HEK293 (cell line): Measurements from ENCODE around the gene CLIC4.
A peak's percentile ranks its signal among the peaks of the same experiment; 100 is the strongest.

Source experiments
- CTCF ChIA-PET: fragments of 350-600 bp; formaldehyde crosslinking; extraction: SDS; loops from one replicate; lab custom pipeline; 2021; ENCODE audit warnings: antibody characterized with exemption; lab: Yijun Ruan, JAX
- POLR2A ChIA-PET: fragments of 300-600 bp; formaldehyde crosslinking; extraction: SDS; loops from one replicate; lab custom pipeline; 2020; ENCODE audit warnings: antibody characterized with exemption, inconsistent platforms; lab: Yijun Ruan, JAX
- H3K27ac ChIP-seq: fragments of 200-500 bp; sonication (Bioruptor generic); 2 replicates; pipeline ENCODE4 v1.5.1; 2014; ENCODE audit warnings: low read depth, low read length, control low read depth, inconsistent platforms; ENCODE audit errors: extremely low read depth
- H3K36me3 ChIP-seq, 2 experiments: fragments of 200-500 bp in 1 of 2; sonication (Bioruptor generic) in 1 of 2; 1 replicate in 1 of 2; 2 replicates in 1 of 2; pipeline ENCODE4 v1.5.1; 2014 to 2017; ENCODE audit warnings: inconsistent platforms in 2 of 2, low read length in 2 of 2; ENCODE audit not compliant: control insufficient read depth in 2 of 2, insufficient read depth in 1 of 2
- H3K4me1 ChIP-seq: fragments of 200-500 bp; sonication (Bioruptor generic); 2 replicates; pipeline ENCODE4 v1.5.1; 2014; ENCODE audit warnings: mild to moderate bottlenecking, low read length, inconsistent platforms; ENCODE audit not compliant: control insufficient read depth, insufficient read depth
- H3K4me3 ChIP-seq: 2 replicates; pipeline ENCODE4 v1.5.1; 2011; ENCODE audit warnings: low read depth, mild to moderate bottlenecking, control low read depth, low read length, moderate library complexity
- H3K9me3 ChIP-seq: fragments of 200-500 bp; sonication (Bioruptor generic); 2 replicates; pipeline ENCODE4 v1.5.1; 2014; ENCODE audit warnings: low read depth, low read length, inconsistent platforms; ENCODE audit not compliant: control insufficient read depth, insufficient read depth
- GLI2 ChIP-seq: fragments of 450-650 bp; formaldehyde crosslinking; IDR thresholded peaks from 2 replicates; pipeline ENCODE4; 2017; ENCODE audit warnings: missing biosample characterization, missing genetic modification characterization, low read depth, borderline replicate concordance
- GLIS1 ChIP-seq: fragments of 450-650 bp; formaldehyde crosslinking; IDR thresholded peaks from 2 replicates; pipeline ENCODE4 v1.5.1; 2016; ENCODE audit warnings: missing biosample characterization, missing genetic modification characterization
- GLIS2 ChIP-seq: fragments of 450-650 bp; formaldehyde crosslinking; IDR thresholded peaks from 2 replicates; pipeline ENCODE4 v1.5.1; 2016; ENCODE audit warnings: missing biosample characterization, missing genetic modification characterization
- KLF1 ChIP-seq: fragments of 450-650 bp; formaldehyde crosslinking; IDR thresholded peaks from 2 replicates; pipeline ENCODE4 v1.5.1; 2016; ENCODE audit warnings: missing biosample characterization, missing genetic modification characterization
- KLF16 ChIP-seq: fragments of 450-650 bp; formaldehyde crosslinking; IDR thresholded peaks from 2 replicates; pipeline ENCODE4 v1.5.1; 2017; ENCODE audit warnings: missing biosample characterization, missing genetic modification characterization
- PATZ1 ChIP-seq: fragments of 450-650 bp; formaldehyde crosslinking; IDR thresholded peaks from 2 replicates; pipeline ENCODE4 v1.5.1; 2016; ENCODE audit warnings: missing biosample characterization, missing genetic modification characterization
- SCRT1 ChIP-seq: fragments of 450-650 bp; formaldehyde crosslinking; IDR thresholded peaks from 2 replicates; pipeline ENCODE4 v1.5.1; 2016; ENCODE audit warnings: missing biosample characterization, missing genetic modification characterization, borderline replicate concordance
- SCRT2 ChIP-seq: fragments of 450-650 bp; formaldehyde crosslinking; IDR thresholded peaks from 2 replicates; pipeline ENCODE4 v1.5.1; 2016; ENCODE audit warnings: missing biosample characterization, missing genetic modification characterization
- TSHZ1 ChIP-seq: fragments of 450-650 bp; formaldehyde crosslinking; IDR thresholded peaks from 2 replicates; pipeline ENCODE4 v1.5.1; 2016; ENCODE audit warnings: missing biosample characterization, missing genetic modification characterization, borderline replicate concordance
- ZBTB17 ChIP-seq: fragments of 450-650 bp; formaldehyde crosslinking; IDR thresholded peaks from 2 replicates; pipeline ENCODE4 v1.5.1; 2016; ENCODE audit warnings: missing biosample characterization, missing genetic modification characterization
- ZBTB26 ChIP-seq: fragments of 450-650 bp; formaldehyde crosslinking; optimal IDR thresholded peaks from 2 replicates; pipeline ENCODE3; 2016; ENCODE audit warnings: missing biosample characterization, mild to moderate bottlenecking, missing genetic modification characterization
- ZBTB48 ChIP-seq: fragments of 450-650 bp; formaldehyde crosslinking; IDR thresholded peaks from 2 replicates; pipeline ENCODE4 v1.5.1; 2016; ENCODE audit warnings: missing biosample characterization, missing genetic modification characterization
- ZIC2 ChIP-seq: fragments of 450-650 bp; formaldehyde crosslinking; IDR thresholded peaks from 2 replicates; pipeline ENCODE4 v1.5.1; 2016; ENCODE audit warnings: missing biosample characterization, missing genetic modification characterization
- ZNF140 ChIP-seq: fragments of 450-650 bp; formaldehyde crosslinking; IDR thresholded peaks from 2 replicates; pipeline ENCODE4 v1.5.1; 2016; ENCODE audit warnings: missing biosample characterization, missing genetic modification characterization
- ZNF155 ChIP-seq: fragments of 450-650 bp; formaldehyde crosslinking; IDR thresholded peaks from 2 replicates; pipeline ENCODE4 v1.5.1; 2016; ENCODE audit warnings: missing biosample characterization, missing genetic modification characterization
- ZNF211 ChIP-seq: fragments of 450-650 bp; formaldehyde crosslinking; IDR thresholded peaks from 2 replicates; pipeline ENCODE4 v1.5.1; 2016; ENCODE audit warnings: low read depth, missing biosample characterization, missing genetic modification characterization
- ZNF24 ChIP-seq: fragments of 450-650 bp; formaldehyde crosslinking; IDR thresholded peaks from 2 replicates; pipeline ENCODE4 v1.5.1; 2016; ENCODE audit warnings: missing biosample characterization, missing genetic modification characterization
- ZNF37A ChIP-seq: fragments of 450-650 bp; IDR thresholded peaks from 2 replicates; pipeline ENCODE4 v1.5.1; 2018; ENCODE audit warnings: missing biosample characterization, missing genetic modification characterization
- ZNF398 ChIP-seq: fragments of 450-650 bp; formaldehyde crosslinking; IDR thresholded peaks from 2 replicates; pipeline ENCODE4 v1.5.1; 2017; ENCODE audit warnings: missing biosample characterization, missing genetic modification characterization
- ZNF580 ChIP-seq: fragments of 450-650 bp; formaldehyde crosslinking; IDR thresholded peaks from 2 replicates; pipeline ENCODE4 v1.5.1; 2016; ENCODE audit warnings: missing biosample characterization, missing genetic modification characterization
- ZNF623 ChIP-seq: fragments of 450-650 bp; formaldehyde crosslinking; IDR thresholded peaks from 2 replicates; pipeline ENCODE4 v1.5.1; 2016; ENCODE audit warnings: missing biosample characterization, missing genetic modification characterization
- ZNF785 ChIP-seq: fragments of 450-650 bp; formaldehyde crosslinking; IDR thresholded peaks from 2 replicates; pipeline ENCODE4 v1.5.1; 2016; ENCODE audit warnings: missing biosample characterization, missing genetic modification characterization
- ZXDB ChIP-seq: fragments of 450-650 bp; formaldehyde crosslinking; IDR thresholded peaks from 2 replicates; pipeline ENCODE4 v1.5.1; 2016; ENCODE audit warnings: missing biosample characterization, missing genetic modification characterization

Gene CLIC4

GRCh38 chr1:24702511-24703293 lies 42.5 kb upstream of the CLIC4 start:
- Histone ChIP-seq H3K9me3 (no peaks in the 10 kb centered on the region), H3K36me3 (no peaks in the 10 kb centered on the region), H3K4me1 (peaks cover 6% of the 10 kb centered on the region; the same call in 1 of the 2 replicates), H3K27ac (no peak overlapping the region), H3K4me3 (no peak overlapping the region)
- ChIA-PET CTCF (interaction anchor here (0.5 kb wide), 1 partner anchor 49 kb away, joined by 4 read pairs; no protein-coding TSS in a partner anchor), POLR2A (interaction anchor here (1.0 kb wide), 1 partner anchor 42 kb away, joined by 4 read pairs; the partner anchor contains the start of gene CLIC4)
- no peak for TF ChIP-seq ZNF623
- peak; percentile 89 for TF ChIP-seq SCRT2 (tag by site-specific recombination)
- peak; percentile 87 for TF ChIP-seq SCRT1 (tag by site-specific recombination)
- TF ChIP-seq ZBTB26 (tag by site-specific recombination), result no peak
- 0 out of 2 replicates have a peak, but pooled peaks have one; percentile 16 for TF ChIP-seq GLIS1 (tag by site-specific recombination)
- no peak for TF ChIP-seq ZXDB
- no peak for TF ChIP-seq ZNF580 (tag by site-specific recombination)

GRCh38 chr1:24704411-24705259 lies 40.6 kb upstream of the CLIC4 start:
- Histone ChIP-seq H3K4me3 (no peak overlapping the region; the same call in 1 of the 2 replicates), H3K4me1 (peaks cover 6% of the 10 kb centered on the region; the same call in 1 of the 2 replicates), H3K27ac (peak overlapping the region; percentile 67), H3K36me3 (no peaks in the 10 kb centered on the region), H3K9me3 (no peaks in the 10 kb centered on the region)
- CTCF ChIA-PET, result interaction anchor here (0.6 to 1.4 kb wide), 4 partner anchors 16 to 333 kb away, joined by 3 to 8 read pairs (median 3); partner anchors contain the start of gene CLIC4
- POLR2A ChIA-PET, result interaction anchor here (0.6 to 2.9 kb wide), 9 partner anchors 9 to 143 kb away, joined by 3 to 35 read pairs (median 3); partner anchors contain the start of gene CLIC4
- TF ChIP-seq ZIC2 (tag by site-specific recombination), result peak; percentile 15; the same call in 1 of the 2 replicates
- TF ChIP-seq ZNF24 (tag by site-specific recombination), result peak; percentile 27; the same call in 1 of the 2 replicates
- TF ChIP-seq ZNF211 (tag by site-specific recombination), result no peak
- peak; percentile 72 for TF ChIP-seq ZNF398 (tag by site-specific recombination)
- TF ChIP-seq ZNF140 (tag by site-specific recombination), result no peak
- TF ChIP-seq ZNF785 (tag by site-specific recombination), result no peak
- TF ChIP-seq KLF16 (tag by site-specific recombination), result no peak
- TF ChIP-seq ZNF155, result no peak
- TF ChIP-seq ZBTB17, result peak; percentile 73
- TF ChIP-seq GLIS2 (tag by site-specific recombination), result peak; percentile 77
- peak; percentile 55 for TF ChIP-seq PATZ1 (tag by site-specific recombination)
- TF ChIP-seq ZBTB48 (tag by site-specific recombination), result peak; percentile 87
- TF ChIP-seq GLI2 (tag by site-specific recombination), result no peak
- TF ChIP-seq ZNF37A, result no peak
- TF ChIP-seq TSHZ1, result no peak
- peak; percentile 86 for TF ChIP-seq KLF1 (tag by site-specific recombination)
